GM04503 (cell line): ENCODE data around the gene RBKS.

Experiments used
- DNase-seq: peaks from one replicate; pipeline ENCODE4 v3.0.0-alpha.2; 2012; ENCODE audit warnings: low read depth

RBKS gene

DNA sequence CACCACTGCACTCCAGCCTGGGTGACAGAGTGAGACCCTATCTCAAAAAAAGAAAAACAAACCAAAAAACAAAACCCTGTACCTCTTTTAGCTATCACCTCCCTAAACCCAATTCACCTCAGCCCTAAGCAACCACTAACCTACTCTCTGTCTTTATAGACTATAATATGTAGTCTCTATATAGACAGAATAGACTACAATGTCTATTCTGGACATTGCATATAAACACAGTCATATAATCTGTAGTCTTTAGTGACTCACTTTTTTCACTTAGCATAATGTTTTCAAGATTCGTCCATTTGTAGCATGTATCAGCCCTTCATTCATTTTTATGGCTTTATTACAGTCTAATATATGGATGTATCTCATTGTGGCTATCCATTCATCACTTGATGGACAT, 155.9 kb downstream of the RBKS start:
- DNase-seq, result no peak
